WTC11 (cell line): ENCODE data around the gene COLQ.

Experiments
- ESRRA ChIP-seq: sonication (generic); formaldehyde crosslinking; IDR thresholded peaks from 2 replicates; pipeline ENCODE4 v1.8.1; 2022; ENCODE audit warnings: mild to moderate bottlenecking, missing genetic modification reagents, borderline replicate concordance
- ETV6 ChIP-seq: sonication (generic); formaldehyde crosslinking; IDR thresholded peaks from 2 replicates; pipeline ENCODE4 v1.8.1; 2022; ENCODE audit warnings: mild to moderate bottlenecking, missing genetic modification reagents
- FOXJ3 ChIP-seq: sonication (generic); formaldehyde crosslinking; IDR thresholded peaks from 2 replicates; pipeline ENCODE4 v1.9.0; 2021; ENCODE audit warnings: missing genetic modification reagents, mild to moderate bottlenecking, borderline replicate concordance
- TF ChIP-seq, protein P1 (sequence below): fragments of 200-600 bp; IDR thresholded peaks from 2 replicates; pipeline ENCODE4 v1.8.0; 2022; ENCODE audit warnings: antibody characterized with exemption

DNA sequence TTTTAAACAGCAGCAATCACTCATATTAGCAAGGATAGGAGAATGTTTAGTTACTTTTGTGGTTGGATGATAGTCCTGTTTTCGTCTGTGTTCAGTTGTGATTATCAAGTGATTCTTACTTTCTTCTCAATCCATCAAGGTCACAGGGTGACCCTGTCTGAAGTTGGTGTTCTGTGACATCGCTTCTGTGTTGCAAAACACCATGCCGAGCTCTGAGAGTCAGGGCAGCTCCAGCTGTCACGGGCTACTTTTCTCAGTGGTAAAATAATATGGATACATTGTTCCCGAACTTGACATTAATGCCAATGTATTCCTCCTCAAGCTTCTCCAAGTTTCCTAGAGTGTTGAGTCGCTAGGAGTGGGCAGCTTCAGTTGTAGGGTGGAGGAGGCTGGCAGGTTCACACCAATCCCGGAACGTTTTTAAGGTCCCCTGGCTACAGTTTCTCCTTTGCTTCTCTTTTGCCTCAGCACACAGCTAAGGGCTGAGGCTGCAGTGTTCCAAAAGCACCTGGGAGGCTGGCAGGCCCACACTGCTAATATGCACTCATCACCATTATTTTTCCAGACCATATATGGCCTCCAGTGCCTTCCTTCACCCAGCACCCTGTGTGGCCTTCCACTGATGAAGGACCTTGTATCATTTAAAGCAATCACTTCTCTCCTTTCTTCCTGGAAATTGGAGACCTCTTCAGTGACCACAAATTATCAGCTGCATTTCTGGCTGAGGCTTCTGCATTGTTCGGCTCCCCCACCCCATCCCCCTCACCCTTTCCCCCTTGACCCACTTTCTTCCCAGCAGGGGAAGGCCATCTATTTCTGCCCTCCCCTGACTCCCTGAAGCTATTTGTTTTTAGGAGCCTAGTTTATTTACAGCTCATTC lies 25.8 kb downstream of the COLQ start:
- TF ChIP-seq ETV6 (CRISPR knock-in tag) (no peak), FOXJ3 (CRISPR knock-in tag) (no peak), ESRRA (CRISPR knock-in tag) (no peak)
- TF ChIP-seq, protein P1, sequence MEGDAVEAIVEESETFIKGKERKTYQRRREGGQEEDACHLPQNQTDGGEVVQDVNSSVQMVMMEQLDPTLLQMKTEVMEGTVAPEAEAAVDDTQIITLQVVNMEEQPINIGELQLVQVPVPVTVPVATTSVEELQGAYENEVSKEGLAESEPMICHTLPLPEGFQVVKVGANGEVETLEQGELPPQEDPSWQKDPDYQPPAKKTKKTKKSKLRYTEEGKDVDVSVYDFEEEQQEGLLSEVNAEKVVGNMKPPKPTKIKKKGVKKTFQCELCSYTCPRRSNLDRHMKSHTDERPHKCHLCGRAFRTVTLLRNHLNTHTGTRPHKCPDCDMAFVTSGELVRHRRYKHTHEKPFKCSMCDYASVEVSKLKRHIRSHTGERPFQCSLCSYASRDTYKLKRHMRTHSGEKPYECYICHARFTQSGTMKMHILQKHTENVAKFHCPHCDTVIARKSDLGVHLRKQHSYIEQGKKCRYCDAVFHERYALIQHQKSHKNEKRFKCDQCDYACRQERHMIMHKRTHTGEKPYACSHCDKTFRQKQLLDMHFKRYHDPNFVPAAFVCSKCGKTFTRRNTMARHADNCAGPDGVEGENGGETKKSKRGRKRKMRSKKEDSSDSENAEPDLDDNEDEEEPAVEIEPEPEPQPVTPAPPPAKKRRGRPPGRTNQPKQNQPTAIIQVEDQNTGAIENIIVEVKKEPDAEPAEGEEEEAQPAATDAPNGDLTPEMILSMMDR, result no peak
